Endothelial cell of umbilical vein (primary cell): ENCODE results near the gene GLI2. TPM values are rescaled to one million over a fixed set of nuclear protein-coding genes. Genes with fewer than 3 reads are reported as not detected.

Experiments
- BruUV-seq: library from RNA; stranded (reverse); fragments of 400-500 nt; replicated peaks from 2 replicates; lab custom pipeline; 2021; lab: Mats Ljungman, UMichigan
- CTCF ChIA-PET: fragments of 300-600, 350-600 bp; sonication (Branson Sonifier 250); formaldehyde crosslinking; loops from one replicate; lab custom pipeline; 2021; ENCODE audit warnings: antibody characterized with exemption, inconsistent platforms; lab: Charles Lee
- POLR2A ChIA-PET: fragments of 300-600, 350-600 bp; sonication (Branson Sonifier 250); formaldehyde crosslinking; loops from one replicate; lab custom pipeline; 2021; ENCODE audit warnings: antibody characterized with exemption, inconsistent platforms; lab: Charles Lee
- DNase-seq: peaks from one replicate; pipeline ENCODE4 v3.0.0-alpha.2; 2011; ENCODE audit warnings: low read depth, low spot score
- FAIRE-seq: peaks from 2 replicates; lab custom pipeline; 2011; peaks lifted over from hg19 to GRCh38; lab: Jason Lieb, UNC
- H2AFZ ChIP-seq: 2 replicates; pipeline ENCODE4 v1.6.0; 2012; ENCODE audit warnings: low read depth, low read length, control low read depth, inconsistent platforms
- H3K27ac ChIP-seq: 2 replicates; pipeline ENCODE4 v1.5.1; 2011; ENCODE audit warnings: low read depth, mild to moderate bottlenecking, control low read depth, low read length, moderate library complexity; ENCODE audit not compliant: insufficient read depth
- H3K27me3 ChIP-seq, 2 experiments: 2 replicates each; pipeline versions ENCODE4 v1.6.0 to v1.6.1; 2011; ENCODE audit warnings: low read length in 2 of 2, mixed read lengths in 1 of 2; ENCODE audit not compliant: control insufficient read depth in 2 of 2, insufficient read depth in 2 of 2
- H3K36me3 ChIP-seq, 2 experiments: 2 replicates in 1 of 2; 3 replicates in 1 of 2; pipeline ENCODE4 v1.5.1; 2011; ENCODE audit warnings: low read length in 2 of 2, mild to moderate bottlenecking in 1 of 2, moderate library complexity in 1 of 2; ENCODE audit not compliant: control insufficient read depth in 2 of 2, insufficient read depth in 2 of 2; ENCODE audit errors: extremely low read depth in 1 of 2
- H3K4me1 ChIP-seq: 3 replicates; pipeline ENCODE4 v1.5.1; 2011; ENCODE audit warnings: mild to moderate bottlenecking, low read length; ENCODE audit not compliant: control insufficient read depth, insufficient read depth; ENCODE audit errors: extremely low read depth
- H3K4me2 ChIP-seq: 2 replicates; pipeline ENCODE4 v1.6.1; 2011; ENCODE audit warnings: low read length, control low read depth, mixed read lengths; ENCODE audit not compliant: insufficient read depth
- H3K4me3 ChIP-seq, 3 experiments: fragments of 200-600 bp in 1 of 3; sonication (generic), shearing (Covaris generic) in 1 of 3; replicated peaks in 1 of 3; 2 replicates each; pipeline ENCODE4 v1.5.1; 2011 to 2016; ENCODE audit warnings: control low read depth in 3 of 3, low read length in 3 of 3, mild to moderate bottlenecking in 2 of 3, inconsistent platforms in 1 of 3, low read depth in 1 of 3, moderate library complexity in 1 of 3; ENCODE audit not compliant: insufficient read depth in 1 of 3
- H3K79me2 ChIP-seq: 2 replicates; pipeline ENCODE4 v1.6.0; 2012; ENCODE audit warnings: low read length, inconsistent platforms; ENCODE audit not compliant: control insufficient read depth, insufficient read depth
- H3K9ac ChIP-seq: replicated peaks from 2 replicates; pipeline ENCODE3; 2011; ENCODE audit warnings: low read length, control low read depth; ENCODE audit not compliant: insufficient read depth; ENCODE audit errors: extremely low read depth
- H3K9me1 ChIP-seq: replicated peaks from 3 replicates; pipeline ENCODE4 v1.6.0; 2011; ENCODE audit warnings: mild to moderate bottlenecking, low read length; ENCODE audit not compliant: control insufficient read depth, insufficient read depth; ENCODE audit errors: extremely low read depth
- H3K9me3 ChIP-seq: replicated peaks from 2 replicates; pipeline ENCODE4 v1.5.1; 2012; ENCODE audit warnings: low read length, inconsistent platforms; ENCODE audit not compliant: control insufficient read depth, insufficient read depth
- H4K20me1 ChIP-seq: replicated peaks from 2 replicates; pipeline ENCODE3; 2011; ENCODE audit warnings: mild to moderate bottlenecking, low read length; ENCODE audit not compliant: control insufficient read depth, insufficient read depth; ENCODE audit errors: extremely low read depth
- EZH2 ChIP-seq: IDR thresholded peaks from 2 replicates; pipeline ENCODE4 v1.6.1; 2012; ENCODE audit warnings: borderline replicate concordance, low read depth, mild to moderate bottlenecking, moderate library complexity, low read length, inconsistent platforms; ENCODE audit not compliant: severe bottlenecking
- FOS ChIP-seq: IDR thresholded peaks from 2 replicates; pipeline ENCODE4 v1.6.1; 2011; ENCODE audit warnings: mild to moderate bottlenecking, low read length, moderate library complexity, borderline replicate concordance; ENCODE audit not compliant: insufficient read depth
- GATA2 ChIP-seq: IDR thresholded peaks from 2 replicates; pipeline ENCODE4 v1.7.0; 2011; ENCODE audit warnings: low read depth, mild to moderate bottlenecking, moderate library complexity, mixed read lengths, low read length; ENCODE audit not compliant: insufficient read length, insufficient read depth
- JUN ChIP-seq: IDR thresholded peaks from 2 replicates; pipeline ENCODE4 v1.6.1; 2011; ENCODE audit warnings: borderline replicate concordance, low read depth; ENCODE audit not compliant: insufficient read length, insufficient read depth
- MYC ChIP-seq: IDR thresholded peaks from one replicate; pipeline ENCODE4 v1.6.1; 2011; ENCODE audit warnings: mild to moderate bottlenecking, low read depth, low read length
- POLR2A ChIP-seq: IDR thresholded peaks from 2 replicates; pipeline ENCODE4 v1.6.1; 2012; ENCODE audit warnings: low read depth, mild to moderate bottlenecking, control low read depth, low read length
- POLR2AphosphoS5 ChIP-seq: IDR thresholded peaks from 2 replicates; pipeline ENCODE4 v1.6.1; 2012; ENCODE audit warnings: low read depth, mild to moderate bottlenecking, control low read depth, low read length, moderate library complexity; ENCODE audit not compliant: insufficient read depth
- dilution Hi-C: fragments of 300-500 bp; cut with MboI; formaldehyde crosslinking; loops from one replicate; pipeline ENCODE4 v1.15.0; 2019; ENCODE audit warnings: low sequenced_read_pairs; ENCODE audit not compliant: extremely low pct_ligation_motif_present
- intact Hi-C: fragments of 100-400 bp; cut with micrococcal nuclease; formaldehyde crosslinking; loops from one replicate; pipeline ENCODE4 v1.10.0; 2022
- polyA plus RNA-seq, 4 experiments: library from polyadenylated mRNA; depleted of rRNA in 3 of 4; stranded (reverse) in 3 of 4; unstranded in 1 of 4; fragments of >200 nt; gene quantifications; 2 replicates each; pipeline versions ENCODE4 v1.2.1 to v1.2.3, GENCODE V29; 2011 to 2012; ENCODE audit warnings: missing spikeins in 1 of 4
- total RNA-seq: library from RNA; stranded (reverse); gene quantifications from 2 replicates; pipeline ENCODE4 v1.2.3, GENCODE V29; 2021
- TF ChIP-seq, protein P1 (sequence below): IDR thresholded peaks from 2 replicates; pipeline ENCODE4 v1.6.1; 2011; ENCODE audit not compliant: insufficient read depth, insufficient read length
- TF ChIP-seq, protein P2 (sequence below), 2 donors: IDR thresholded peaks; 1 replicate in 1 of 2; 2 replicates in 1 of 2; pipeline ENCODE4 v1.5.1; 2011; ENCODE audit warnings: low read length in 2 of 2, mild to moderate bottlenecking in 2 of 2, moderate library complexity in 2 of 2, control low read depth in 1 of 2, inconsistent platforms in 1 of 2, low read depth in 1 of 2; ENCODE audit not compliant: insufficient read depth in 1 of 2; ENCODE audit errors: extremely low read depth in 1 of 2

The GLI2 gene
- total and polyA plus RNA-seq, 2 donors (not counting 3 experiments of a cell fraction or from before 2014, with no cell fraction given), result 0.13 TPM; not detected in 1

DNA sequence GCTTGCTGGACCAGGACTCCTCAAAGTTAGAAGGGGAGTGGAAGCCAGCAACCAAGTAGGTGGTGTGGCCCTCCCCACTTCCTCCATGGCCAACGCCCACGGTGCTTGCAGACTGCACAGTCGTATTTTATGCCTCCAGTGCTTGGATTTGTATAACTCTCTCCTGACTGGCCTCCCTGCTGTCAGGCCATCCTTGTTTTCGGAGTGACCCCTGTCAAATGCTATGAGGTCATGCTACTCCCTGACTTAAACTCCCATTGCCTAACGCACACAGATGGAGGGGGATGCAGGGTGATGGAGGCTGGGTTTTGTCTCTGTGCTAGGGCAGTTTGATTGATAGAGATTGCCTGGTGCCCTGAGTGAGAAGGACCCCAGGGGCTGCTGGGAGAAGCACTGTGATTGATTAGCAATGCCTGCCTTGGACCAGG, 36.1 kb downstream of the GLI2 start:
- Histone ChIP-seq H3K9me3 (no peaks in the 10 kb centered on the region), H3K27me3 (no peaks in the 10 kb centered on the region), H3K9ac (no peak overlapping the region), H3K9me1 (no peaks in the 10 kb centered on the region), H3K4me3 (no peak overlapping the region), H4K20me1 (no peaks in the 10 kb centered on the region), H3K27ac (no peak overlapping the region), H3K4me2 (no peak overlapping the region), H3K4me1 (no peaks in the 10 kb centered on the region), H3K79me2 (no peaks in the 10 kb centered on the region), H2AFZ (no peak overlapping the region), H3K36me3 (no peaks in the 10 kb centered on the region)
- ChIA-PET POLR2A (no interaction called here), CTCF (no interaction called here)
- no TSS peak for BruUV-seq
- TF ChIP-seq MYC (no peak), JUN (no peak), FOS (no peak), POLR2A (no peak), POLR2AphosphoS5 (no peak), EZH2 (no peak), GATA2 (no peak)
- TF ChIP-seq, protein P1, sequence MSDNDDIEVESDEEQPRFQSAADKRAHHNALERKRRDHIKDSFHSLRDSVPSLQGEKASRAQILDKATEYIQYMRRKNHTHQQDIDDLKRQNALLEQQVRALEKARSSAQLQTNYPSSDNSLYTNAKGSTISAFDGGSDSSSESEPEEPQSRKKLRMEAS, result no peak
- TF ChIP-seq, protein P2, sequence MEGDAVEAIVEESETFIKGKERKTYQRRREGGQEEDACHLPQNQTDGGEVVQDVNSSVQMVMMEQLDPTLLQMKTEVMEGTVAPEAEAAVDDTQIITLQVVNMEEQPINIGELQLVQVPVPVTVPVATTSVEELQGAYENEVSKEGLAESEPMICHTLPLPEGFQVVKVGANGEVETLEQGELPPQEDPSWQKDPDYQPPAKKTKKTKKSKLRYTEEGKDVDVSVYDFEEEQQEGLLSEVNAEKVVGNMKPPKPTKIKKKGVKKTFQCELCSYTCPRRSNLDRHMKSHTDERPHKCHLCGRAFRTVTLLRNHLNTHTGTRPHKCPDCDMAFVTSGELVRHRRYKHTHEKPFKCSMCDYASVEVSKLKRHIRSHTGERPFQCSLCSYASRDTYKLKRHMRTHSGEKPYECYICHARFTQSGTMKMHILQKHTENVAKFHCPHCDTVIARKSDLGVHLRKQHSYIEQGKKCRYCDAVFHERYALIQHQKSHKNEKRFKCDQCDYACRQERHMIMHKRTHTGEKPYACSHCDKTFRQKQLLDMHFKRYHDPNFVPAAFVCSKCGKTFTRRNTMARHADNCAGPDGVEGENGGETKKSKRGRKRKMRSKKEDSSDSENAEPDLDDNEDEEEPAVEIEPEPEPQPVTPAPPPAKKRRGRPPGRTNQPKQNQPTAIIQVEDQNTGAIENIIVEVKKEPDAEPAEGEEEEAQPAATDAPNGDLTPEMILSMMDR (IDR thresholded peaks at IDR 0.05; ENCODE audit: extremely low read depth in 1 of 2, insufficient read depth in 1 of 2, low read depth in 1 of 2, low read length in 2 of 2), result no peak
- intact Hi-C loops (no loop called here), dilution Hi-C loops (no loop called here)
- FAIRE-seq (no peak), DNase-seq (no peak)
